SK-N-SH (cell line): ENCODE data around the gene SLC12A6. TPM values are rescaled to one million over a fixed set of nuclear protein-coding genes. Genes with fewer than 3 reads are reported as not detected.

Experiments
- CTCF ChIA-PET: fragments of 300-600, 350-600 bp; formaldehyde crosslinking; extraction: SDS; loops from one replicate; lab custom pipeline; 2021; lab: Yijun Ruan, JAX
- POLR2A ChIA-PET: fragments of 350-600 bp; sonication (Branson Sonifier 250); formaldehyde crosslinking; extraction: SDS; loops from one replicate; lab custom pipeline; 2020; ENCODE audit warnings: antibody characterized with exemption, inconsistent platforms; lab: Yijun Ruan, JAX
- DNase-seq: peaks from one replicate; pipeline ENCODE4 v3.0.0; 2012
- H2AFZ ChIP-seq: fragments of 200-600 bp; sonication (generic); 2 replicates; pipeline ENCODE4 v1.8.1; 2016; ENCODE audit warnings: antibody characterized with exemption, mild to moderate bottlenecking, low read depth
- H3F3A ChIP-seq: fragments of 200-600 bp; sonication (generic); replicated peaks from 2 replicates; pipeline ENCODE3; 2016; ENCODE audit warnings: antibody characterized with exemption, mild to moderate bottlenecking; ENCODE audit not compliant: insufficient read depth
- H3K27ac ChIP-seq, 2 experiments: fragments of 200-500 bp in 1 of 2; fragments of 200-600 bp in 1 of 2; sonication (Bioruptor generic) in 1 of 2; sonication (generic), shearing (Covaris generic) in 1 of 2; 2 replicates each; pipeline versions ENCODE4 v1.5.1 to v1.6.1; 2014 to 2016; ENCODE audit warnings: low read depth in 2 of 2, inconsistent platforms in 1 of 2, low read length in 1 of 2, mild to moderate bottlenecking in 1 of 2, mixed read lengths in 1 of 2
- H3K27me3 ChIP-seq: fragments of 200-600 bp; sonication (generic), shearing (Covaris generic); 2 replicates; pipeline ENCODE4 v1.6.1; 2016; ENCODE audit warnings: mixed run types; ENCODE audit not compliant: insufficient read depth
- H3K36me3 ChIP-seq, 2 experiments: fragments of 200-500 bp in 1 of 2; fragments of 200-600 bp in 1 of 2; sonication (Bioruptor generic) in 1 of 2; sonication (generic) in 1 of 2; replicated peaks in 1 of 2; 2 replicates each; pipeline versions ENCODE3 to v1.5.1; 2014 to 2016; ENCODE audit warnings: low read length in 1 of 2, mild to moderate bottlenecking in 1 of 2; ENCODE audit not compliant: insufficient read depth in 2 of 2, control insufficient read depth in 1 of 2
- H3K4me1 ChIP-seq, 2 experiments: fragments of 200-500 bp in 1 of 2; fragments of 200-600 bp in 1 of 2; sonication (Bioruptor generic) in 1 of 2; sonication (generic), shearing (Covaris generic) in 1 of 2; 2 replicates each; pipeline versions ENCODE4 v1.5.1 to v1.6.1; 2014 to 2016; ENCODE audit warnings: low read depth in 1 of 2, low read length in 1 of 2, mixed run types in 1 of 2; ENCODE audit not compliant: insufficient read depth in 2 of 2, control insufficient read depth in 1 of 2
- H3K4me2 ChIP-seq: fragments of 200-600 bp; sonication (generic), shearing (Covaris generic); 2 replicates; pipeline ENCODE4 v1.6.1; 2017; ENCODE audit warnings: mixed run types
- H3K4me3 ChIP-seq, 2 experiments: fragments of 200-500 bp in 1 of 2; fragments of 200-600 bp in 1 of 2; sonication (Bioruptor generic) in 1 of 2; sonication (generic), shearing (Covaris generic) in 1 of 2; 2 replicates each; pipeline versions ENCODE4 v1.5.1 to v1.8.1; 2014 to 2016; ENCODE audit warnings: low read depth in 2 of 2, inconsistent platforms in 1 of 2, low read length in 1 of 2, mild to moderate bottlenecking in 1 of 2, mixed read lengths in 1 of 2, moderate library complexity in 1 of 2
- H3K79me2 ChIP-seq: fragments of 200-600 bp; sonication (generic); 2 replicates; pipeline ENCODE4 v1.8.1; 2017; ENCODE audit warnings: mild to moderate bottlenecking; ENCODE audit not compliant: insufficient read depth
- H3K9ac ChIP-seq: fragments of 200-600 bp; sonication (generic); 2 replicates; pipeline ENCODE4 v1.6.1; 2017; ENCODE audit warnings: mixed run types
- H3K9me2 ChIP-seq: fragments of 200-600 bp; sonication (generic); 2 replicates; pipeline ENCODE4 v1.6.1; 2017; ENCODE audit warnings: mixed run types
- H3K9me3 ChIP-seq: fragments of 200-600 bp; sonication (generic); 2 replicates; pipeline ENCODE4 v1.6.1; 2017; ENCODE audit warnings: mixed run types, mild to moderate bottlenecking, moderate library complexity
- H4K20me1 ChIP-seq: fragments of 200-600 bp; sonication (generic); 2 replicates; pipeline ENCODE4 v1.6.1; 2017; ENCODE audit warnings: mild to moderate bottlenecking, mixed run types; ENCODE audit not compliant: insufficient read depth
- CHD2 ChIP-seq: fragments of 150-350 bp; IDR thresholded peaks from 2 replicates; pipeline ENCODE4 v1.6.1; 2018; ENCODE audit warnings: low read length; ENCODE audit not compliant: partially characterized antibody
- EP300 ChIP-seq, 2 experiments: IDR thresholded peaks; 2 replicates each; pipeline versions ENCODE4 v1.4.0 to v1.6.1; 2012; ENCODE audit warnings: borderline replicate concordance in 1 of 2, low read depth in 1 of 2, low read length in 1 of 2
- EZH2phosphoT487 ChIP-seq: fragments of 200-600 bp; sonication (generic); IDR thresholded peaks from 2 replicates; pipeline ENCODE4 v1.6.1; 2017; ENCODE audit warnings: low read depth, mixed run types, mild to moderate bottlenecking, antibody characterized with exemption, moderate library complexity, borderline replicate concordance
- FOXJ3 ChIP-seq: sonication (generic); formaldehyde crosslinking; IDR thresholded peaks from 2 replicates; pipeline ENCODE4 v1.5.1; 2020; ENCODE audit warnings: mild to moderate bottlenecking, missing genetic modification reagents
- FOXM1 ChIP-seq: IDR thresholded peaks from 2 replicates; pipeline ENCODE4 v1.4.0; 2012; ENCODE audit warnings: low read depth, mild to moderate bottlenecking
- GABPA ChIP-seq: IDR thresholded peaks from 2 replicates; pipeline ENCODE4 v1.4.0; 2012; ENCODE audit warnings: low read depth, mild to moderate bottlenecking
- MEF2A ChIP-seq: IDR thresholded peaks from 2 replicates; pipeline ENCODE4 v1.4.0; 2012; ENCODE audit warnings: low read depth, borderline replicate concordance
- MXI1 ChIP-seq: IDR thresholded peaks from 2 replicates; pipeline ENCODE4 v1.6.1; 2012; ENCODE audit warnings: mild to moderate bottlenecking, low read depth, low read length, improper control_type of control experiment
- NFIC ChIP-seq: IDR thresholded peaks from 2 replicates; pipeline ENCODE4 v1.4.0; 2012; ENCODE audit warnings: borderline replicate concordance
- NRF1 ChIP-seq: IDR thresholded peaks from 2 replicates; pipeline ENCODE4 v1.6.1; 2012; ENCODE audit warnings: low read depth, mild to moderate bottlenecking, low read length
- PBX3 ChIP-seq: IDR thresholded peaks from 2 replicates; pipeline ENCODE4; 2012
- RAD21 ChIP-seq: IDR thresholded peaks from 2 replicates; pipeline ENCODE4 v1.6.1; 2012; ENCODE audit warnings: mild to moderate bottlenecking, low read length
- RCOR1 ChIP-seq: fragments of 150-350 bp; IDR thresholded peaks from 2 replicates; pipeline ENCODE4 v1.6.1; 2017; ENCODE audit warnings: antibody characterized with exemption, low read length
- REST ChIP-seq: IDR thresholded peaks from 2 replicates; pipeline ENCODE4 v1.6.1; 2012; ENCODE audit warnings: mild to moderate bottlenecking, low read depth, low read length, moderate library complexity
- RFX5 ChIP-seq: IDR thresholded peaks from 2 replicates; pipeline ENCODE4 v1.6.1; 2012; ENCODE audit warnings: mild to moderate bottlenecking, improper control_type of control experiment, low read length
- RXRA ChIP-seq: IDR thresholded peaks from 2 replicates; pipeline ENCODE4 v1.4.0; 2012; ENCODE audit warnings: low read depth, mild to moderate bottlenecking, borderline replicate concordance
- SIN3A ChIP-seq: IDR thresholded peaks from 2 replicates; pipeline ENCODE4 v1.6.1; 2012; ENCODE audit warnings: low read depth, mild to moderate bottlenecking, low read length, moderate library complexity, borderline replicate concordance
- SMC3 ChIP-seq: IDR thresholded peaks from 2 replicates; pipeline ENCODE4 v1.6.1; 2012; ENCODE audit warnings: low read depth, low read length, improper control_type of control experiment
- TAF1 ChIP-seq: IDR thresholded peaks from 2 replicates; pipeline ENCODE4 v1.6.1; 2012; ENCODE audit warnings: low read depth, mild to moderate bottlenecking, low read length, moderate library complexity, borderline replicate concordance
- USF2 ChIP-seq: fragments of 150-350 bp; IDR thresholded peaks from 2 replicates; pipeline ENCODE4 v1.6.1; 2017; ENCODE audit warnings: antibody characterized with exemption, low read length, low read depth, borderline replicate concordance
- ZBTB33 ChIP-seq: IDR thresholded peaks from 2 replicates; pipeline ENCODE4 v1.4.0; 2012; ENCODE audit warnings: low read depth, borderline replicate concordance
- WGBS: methylation state at CpG from one replicate; pipeline ENCODE4 v1.1.6; 2017; ENCODE audit warnings: low lambda C conversion rate; 5-methylcytosine and 5-hydroxymethylcytosine counted together
- polyA plus RNA-seq, 3 experiments: library from polyadenylated mRNA; depleted of rRNA; stranded (reverse); fragments of >200 nt; gene quantifications; 2 replicates each; pipeline ENCODE4 v1.2.3, GENCODE V29; 2012

The SLC12A6 gene
- polyA plus RNA-seq, 1 of the 3 experiments (the other 2 are of a cell fraction): 7.7 TPM

GRCh38 chr15:34366271-34367065 lies 28.9 kb upstream of the SLC12A6 start (continued):
- TF ChIP-seq PBX3 (peak; percentile 9; the same call in 1 of the 2 replicates), RCOR1 (no peak), SMC3 (no peak)

GRCh38 chr15:34365836-34366235 lies 28.3 kb upstream of the SLC12A6 start:
- Histone ChIP-seq H2AFZ (peak overlapping the region; percentile 63; the same call in 1 of the 2 replicates), H3K79me2 (peaks cover 24% of the 10 kb centered on the region), H3K4me3 (peak overlapping the region; percentile 74 to 99), H3K9me3 (no peaks in the 10 kb centered on the region), H3F3A (no peaks in the 10 kb centered on the region), H3K27me3 (no peaks in the 10 kb centered on the region), H3K9me2 (no peaks in the 10 kb centered on the region), H3K4me2 (peak overlapping the region; percentile 99), H3K27ac (peak overlapping the region in 1 of 2 experiments; percentile 85; a peak in 1 of 4 replicates), H3K36me3 (peaks cover 10 to 28% of the 10 kb centered on the region in 2 experiments), H3K9ac (peak overlapping the region; percentile 75; the same call in 1 of the 2 replicates), H4K20me1 (peaks cover 13% of the 10 kb centered on the region), H3K4me1 (peaks cover 0 to 19% of the 10 kb centered on the region in 2 experiments; a peak in 1 of 4 replicates)
- ChIA-PET POLR2A (interaction anchor here (0.9 to 2.7 kb wide), 3 partner anchors 23 to 141 kb away, joined by 3 to 19 read pairs (median 16); partner anchors contain the start of genes EMC4, NOP10, NUTM1 and SLC12A6), CTCF (interaction anchor here (1.2 to 2.7 kb wide), 3 partner anchors 12 to 124 kb away, joined by 4 to 15 read pairs (median 13); partner anchors contain the start of genes NOP10 and NUTM1)
- no peak for DNase-seq
- 41% methylated on average over 5 of the region's 5 CpGs for WGBS
- TF ChIP-seq SMC3 (no peak), NRF1 (no peak), MEF2A (no peak), SIN3A (no peak), MXI1 (no peak), TAF1 (no peak), FOXJ3 (CRISPR knock-in tag) (no peak), RCOR1 (no peak), ZBTB33 (no peak), EP300 (IDR thresholded peaks at IDR 0.05; ENCODE audit: borderline replicate concordance in 1 of 2, low read depth in 1 of 2, low read length in 1 of 2) (no peak), NFIC (no peak), USF2 (no peak), FOXM1 (no peak), RXRA (no peak), REST (no peak), EZH2phosphoT487 (no peak), RFX5 (no peak), CHD2 (no peak), GABPA (no peak), RAD21 (no peak)
